ENCODE measurements around the gene ZBTB7B.

DNA sequence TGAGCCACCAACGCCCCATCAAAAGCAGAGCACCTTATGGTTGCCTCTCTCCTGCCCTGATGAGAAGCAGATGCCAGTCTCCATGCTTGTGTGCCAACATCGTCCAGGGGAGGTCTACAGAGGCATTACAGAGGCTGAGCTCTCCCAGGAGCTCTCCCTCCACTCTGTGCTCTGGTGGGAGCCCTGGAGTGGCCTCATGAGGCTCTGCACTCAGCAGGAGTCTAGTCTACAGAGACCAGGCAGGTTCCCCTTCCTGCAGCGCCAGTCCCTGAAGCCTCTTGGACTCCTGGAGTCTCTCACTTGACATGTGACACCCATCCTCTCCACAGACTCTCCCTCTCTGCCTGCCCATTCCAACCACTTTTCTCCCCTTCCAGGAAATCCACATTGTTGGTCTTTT lies 34.4 kb downstream of the ZBTB7B start:
- TF ChIP-seq, protein P1, sequence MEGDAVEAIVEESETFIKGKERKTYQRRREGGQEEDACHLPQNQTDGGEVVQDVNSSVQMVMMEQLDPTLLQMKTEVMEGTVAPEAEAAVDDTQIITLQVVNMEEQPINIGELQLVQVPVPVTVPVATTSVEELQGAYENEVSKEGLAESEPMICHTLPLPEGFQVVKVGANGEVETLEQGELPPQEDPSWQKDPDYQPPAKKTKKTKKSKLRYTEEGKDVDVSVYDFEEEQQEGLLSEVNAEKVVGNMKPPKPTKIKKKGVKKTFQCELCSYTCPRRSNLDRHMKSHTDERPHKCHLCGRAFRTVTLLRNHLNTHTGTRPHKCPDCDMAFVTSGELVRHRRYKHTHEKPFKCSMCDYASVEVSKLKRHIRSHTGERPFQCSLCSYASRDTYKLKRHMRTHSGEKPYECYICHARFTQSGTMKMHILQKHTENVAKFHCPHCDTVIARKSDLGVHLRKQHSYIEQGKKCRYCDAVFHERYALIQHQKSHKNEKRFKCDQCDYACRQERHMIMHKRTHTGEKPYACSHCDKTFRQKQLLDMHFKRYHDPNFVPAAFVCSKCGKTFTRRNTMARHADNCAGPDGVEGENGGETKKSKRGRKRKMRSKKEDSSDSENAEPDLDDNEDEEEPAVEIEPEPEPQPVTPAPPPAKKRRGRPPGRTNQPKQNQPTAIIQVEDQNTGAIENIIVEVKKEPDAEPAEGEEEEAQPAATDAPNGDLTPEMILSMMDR (IDR thresholded peaks at IDR 0.05), result no peak
- no peak for TF ChIP-seq POLR2A (IDR thresholded peaks at IDR 0.05)
